GM12872 (cell line): Measurements from ENCODE around the gene LCMT2.

Source experiments
- TF ChIP-seq, protein P1 (sequence below): IDR thresholded peaks from 3 replicates; pipeline ENCODE4 v1.5.1; 2011; ENCODE audit warnings: low read depth, mild to moderate bottlenecking, low read length, moderate library complexity; ENCODE audit not compliant: insufficient read depth

LCMT2 gene

DNA sequence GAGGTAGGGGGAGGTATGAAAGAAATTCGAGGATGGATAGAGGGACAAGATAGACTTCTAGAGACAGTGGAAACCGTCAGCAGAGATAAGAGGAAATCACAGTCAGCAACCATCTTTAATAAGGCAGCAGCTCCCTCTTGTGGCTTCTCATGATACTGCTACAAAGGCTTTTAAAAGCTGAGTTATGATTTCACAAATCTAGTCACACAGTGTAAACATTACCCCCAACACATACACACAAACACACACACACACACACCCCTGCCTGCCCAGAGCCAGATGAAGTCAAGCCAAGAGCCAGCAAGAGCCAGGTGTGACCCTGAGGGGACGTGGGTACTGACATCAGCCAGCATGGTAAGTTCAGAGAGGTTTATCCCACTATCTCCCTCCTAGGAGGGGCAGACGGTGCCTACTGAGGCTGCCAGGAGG, 44.8 kb downstream of the LCMT2 start:
- TF ChIP-seq, protein P1, sequence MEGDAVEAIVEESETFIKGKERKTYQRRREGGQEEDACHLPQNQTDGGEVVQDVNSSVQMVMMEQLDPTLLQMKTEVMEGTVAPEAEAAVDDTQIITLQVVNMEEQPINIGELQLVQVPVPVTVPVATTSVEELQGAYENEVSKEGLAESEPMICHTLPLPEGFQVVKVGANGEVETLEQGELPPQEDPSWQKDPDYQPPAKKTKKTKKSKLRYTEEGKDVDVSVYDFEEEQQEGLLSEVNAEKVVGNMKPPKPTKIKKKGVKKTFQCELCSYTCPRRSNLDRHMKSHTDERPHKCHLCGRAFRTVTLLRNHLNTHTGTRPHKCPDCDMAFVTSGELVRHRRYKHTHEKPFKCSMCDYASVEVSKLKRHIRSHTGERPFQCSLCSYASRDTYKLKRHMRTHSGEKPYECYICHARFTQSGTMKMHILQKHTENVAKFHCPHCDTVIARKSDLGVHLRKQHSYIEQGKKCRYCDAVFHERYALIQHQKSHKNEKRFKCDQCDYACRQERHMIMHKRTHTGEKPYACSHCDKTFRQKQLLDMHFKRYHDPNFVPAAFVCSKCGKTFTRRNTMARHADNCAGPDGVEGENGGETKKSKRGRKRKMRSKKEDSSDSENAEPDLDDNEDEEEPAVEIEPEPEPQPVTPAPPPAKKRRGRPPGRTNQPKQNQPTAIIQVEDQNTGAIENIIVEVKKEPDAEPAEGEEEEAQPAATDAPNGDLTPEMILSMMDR, result peak; percentile 86

GRCh38 chr15:43283526-43283925, 46.8 kb downstream of the LCMT2 start:
- TF ChIP-seq, protein P1, result no peak

- TF ChIP-seq, protein P1, result no peak
These were observed 48.3 kb downstream of the LCMT2 start for GRCh38 chr15:43281926-43282602.

GRCh38 chr15:43280996-43281395, 49.4 kb downstream of the LCMT2 start:
- TF ChIP-seq, protein P1, result no peak

GRCh38 chr15:43279496-43279895, 50.9 kb downstream of the LCMT2 start:
- TF ChIP-seq, protein P1, result no peak

DNA sequence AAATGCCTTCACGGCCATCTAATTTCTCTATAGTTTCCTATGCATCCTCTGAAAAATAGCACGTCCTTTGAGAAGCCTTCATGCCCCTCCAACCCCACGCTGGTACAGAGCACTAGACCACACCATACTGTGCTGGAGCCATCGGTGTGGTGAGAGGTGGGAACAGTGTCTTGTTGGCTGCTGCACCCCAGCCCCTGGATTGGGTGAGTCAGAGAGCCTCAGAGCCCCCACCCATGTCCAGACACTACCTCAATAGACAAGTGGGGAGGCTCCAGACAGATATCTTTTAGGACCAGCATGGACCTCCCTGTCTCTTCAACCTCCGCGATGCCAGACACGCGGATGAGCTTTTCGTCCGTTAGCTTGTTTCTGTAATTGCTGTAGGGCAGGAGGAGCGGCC, 51.5 kb downstream of the LCMT2 start:
- TF ChIP-seq, protein P1, result no peak

DNA sequence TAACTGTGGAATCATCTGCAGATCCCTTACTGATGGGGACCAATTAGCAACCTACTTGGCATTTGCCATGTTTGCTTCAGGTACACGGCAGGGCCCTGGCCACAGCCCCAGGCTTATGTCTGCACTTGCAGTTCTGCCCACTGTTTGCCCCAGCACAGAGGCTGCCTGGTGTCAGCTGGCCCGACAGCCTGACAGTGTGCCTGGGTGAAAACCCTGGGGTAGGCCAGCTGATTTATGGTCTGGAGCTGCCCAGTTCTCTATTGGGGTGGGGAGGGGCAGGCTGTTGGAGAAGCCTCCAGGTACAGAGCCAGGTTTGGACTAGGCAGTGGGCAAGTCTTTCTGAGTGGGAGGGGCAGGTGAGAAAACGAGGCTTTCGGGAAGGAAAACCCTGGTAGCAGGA, 52.5 kb downstream of the LCMT2 start:
- TF ChIP-seq, protein P1, result no peak
